Measurements from ENCODE around the gene TGFBR1. TPM values are rescaled to one million over a fixed set of nuclear protein-coding genes. Genes with fewer than 3 reads are reported as not detected.
A peak's percentile ranks its signal among the peaks of the same experiment; 100 is the strongest.

Gene TGFBR1
- total RNA-seq, 1 donor from 2014 or later = 109 TPM

GRCh38 chr9:99137225-99137624 is 32.3 kb downstream of the TGFBR1 start:
- DNase-seq = no peak

- no peak for DNase-seq
Measured at GRCh38 chr9:99137891-99138290, 33.0 kb downstream of the TGFBR1 start.

GRCh38 chr9:99138424-99139284 is 33.7 kb downstream of the TGFBR1 start:
- DNase-seq = no peak

GRCh38 chr9:99139868-99140267 is 35.0 kb downstream of the TGFBR1 start:
- DNase-seq = no peak

GRCh38 chr9:99140685-99141314 is 35.9 kb downstream of the TGFBR1 start:
- DNase-seq = peak; percentile 2

GRCh38 chr9:99141849-99142248 is 36.9 kb downstream of the TGFBR1 start:
- DNase-seq = no peak

- DNase-seq = no peak
Measured at GRCh38 chr9:99142275-99142674, 37.4 kb downstream of the TGFBR1 start.

- DNase-seq = no peak
Measured at GRCh38 chr9:99143655-99144054, 38.7 kb downstream of the TGFBR1 start.

- DNase-seq = no peak
Measured at GRCh38 chr9:99144966-99145365, 40.1 kb downstream of the TGFBR1 start.

- no peak for DNase-seq
Measured at GRCh38 chr9:99146574-99146973, 41.7 kb downstream of the TGFBR1 start.

- DNase-seq = no peak
Measured at GRCh38 chr9:99147177-99147576, 42.3 kb downstream of the TGFBR1 start.

GRCh38 chr9:99150451-99151171 is 45.7 kb downstream of the TGFBR1 start:
- DNase-seq = no peak

- no peak for DNase-seq
Measured at GRCh38 chr9:99154356-99154755, 49.4 kb downstream of the TGFBR1 start.

GRCh38 chr9:99155736-99156135 is 50.8 kb downstream of the TGFBR1 start:
- DNase-seq = no peak

- no peak for DNase-seq
Measured at GRCh38 chr9:99158629-99159028, 53.7 kb downstream of the TGFBR1 start.

- DNase-seq = no peak
Measured at GRCh38 chr9:99160173-99160572, 55.3 kb downstream of the TGFBR1 start.

GRCh38 chr9:99162759-99163364 is 57.9 kb downstream of the TGFBR1 start:
- no peak for DNase-seq

GRCh38 chr9:99166149-99166548 is 61.2 kb downstream of the TGFBR1 start:
- no peak for DNase-seq

GRCh38 chr9:99167119-99167518 is 62.2 kb downstream of the TGFBR1 start:
- DNase-seq = no peak

GRCh38 chr9:99167694-99168093 is 62.8 kb downstream of the TGFBR1 start:
- no peak for DNase-seq

- no peak for DNase-seq
Measured at GRCh38 chr9:99169086-99169485, 64.2 kb downstream of the TGFBR1 start.

- DNase-seq = no peak
Measured at GRCh38 chr9:99169982-99170761, 65.3 kb downstream of the TGFBR1 start.
